AG04450 (cell line): ENCODE measurements around the gene AKR1C2. TPM values are rescaled to one million over a fixed set of nuclear protein-coding genes. Genes with fewer than 3 reads are reported as not detected.
"Not testable (repeated sequence)": the region's sequence is repeated elsewhere in the genome, so short reads cannot be mapped to it uniquely, and the experiment has no call there.

Source experiments
- CTCF ChIA-PET: fragments of 300-600, 350-600 bp; formaldehyde crosslinking; extraction: SDS; loops from one replicate; lab custom pipeline; 2022; ENCODE audit warnings: antibody characterized with exemption, inconsistent platforms; lab: Charles Lee
- POLR2A ChIA-PET: fragments of 350-600 bp; formaldehyde crosslinking; extraction: SDS; loops from one replicate; lab custom pipeline; 2021; ENCODE audit warnings: antibody characterized with exemption, inconsistent platforms; lab: Yijun Ruan, JAX
- DNase-seq: peaks from one replicate; pipeline ENCODE4 v3.0.0-alpha.2; 2011; ENCODE audit warnings: low read depth, low spot score
- H3K27ac ChIP-seq: one replicate; pipeline ENCODE4 v1.5.1; 2012; ENCODE audit warnings: low read depth, low read length, control low read depth
- H3K27me3 ChIP-seq: one replicate; pipeline ENCODE4 v1.6.0; 2012; ENCODE audit warnings: low read length; ENCODE audit not compliant: control insufficient read depth, insufficient read depth
- H3K4me3 ChIP-seq: 2 replicates; pipeline ENCODE4 v1.5.1; 2011; ENCODE audit warnings: mild to moderate bottlenecking, low read depth, low read length, control low read depth
- H3K9me3 ChIP-seq: 2 replicates; pipeline ENCODE4 v1.5.1; 2012; ENCODE audit warnings: low read length; ENCODE audit not compliant: control insufficient read depth, insufficient read depth
- CTCF ChIP-seq: IDR thresholded peaks from 2 replicates; pipeline ENCODE4 v1.5.1; 2011; ENCODE audit warnings: low read depth, low read length, control low read depth, inconsistent platforms
- polyA plus RNA-seq: library from polyadenylated mRNA; depleted of rRNA; stranded (reverse); fragments of >200 nt; gene quantifications from 2 replicates; pipeline ENCODE4 v1.2.3, GENCODE V29; 2011

AKR1C2 gene
- polyA plus RNA-seq, 1 experiment, result 16.3 TPM

DNA sequence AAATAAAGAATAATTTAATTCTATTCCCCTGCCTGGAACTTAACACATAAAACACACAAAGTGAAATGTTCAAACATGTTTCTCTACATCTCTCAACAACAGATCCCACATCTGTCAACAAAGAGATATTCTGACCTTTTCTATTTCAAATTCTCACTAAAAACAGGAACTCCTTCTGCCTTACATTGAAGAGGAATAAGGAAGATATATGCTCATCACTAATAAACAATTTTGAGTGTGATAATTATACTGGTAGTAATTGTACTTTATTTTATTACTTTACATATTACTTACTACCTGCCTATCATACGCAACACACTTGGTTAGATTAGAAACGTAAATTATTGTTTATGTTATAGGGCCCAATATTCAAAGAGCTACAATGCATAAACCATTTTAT, 13.4 kb downstream of the AKR1C2 start:
- H3K9me3 ChIP-seq, result no peaks in the 10 kb centered on the region
- no peak for DNase-seq
- CTCF ChIA-PET, result interaction anchor here (2.7 kb wide), 1 partner anchor 140 kb away, joined by 11 read pairs; no protein-coding TSS in a partner anchor
- no peak for TF ChIP-seq CTCF
- no peak overlapping the region for H3K4me3 ChIP-seq
- H3K27ac ChIP-seq, result no peak overlapping the region
- POLR2A ChIA-PET, result no interaction called here
- H3K27me3 ChIP-seq, result no peaks in the 10 kb centered on the region

GRCh38 chr10:4988000-4988641, 15.5 kb downstream of the AKR1C2 start:
- DNase-seq, H3K9me3 ChIP-seq, POLR2A ChIA-PET, H3K27me3 ChIP-seq, H3K4me3 ChIP-seq, H3K27ac ChIP-seq: not testable (repeated sequence)
- CTCF ChIA-PET, result interaction anchor here (0.9 to 2.7 kb wide), 2 partner anchors 138 to 174 kb away, joined by 3 to 11 read pairs; no protein-coding TSS in a partner anchor

- no peak for DNase-seq
- Histone ChIP-seq H3K27ac (no peak overlapping the region), H3K9me3 (no peaks in the 10 kb centered on the region), H3K4me3 (no peak overlapping the region), H3K27me3 (no peaks in the 10 kb centered on the region)
- CTCF ChIA-PET, result interaction anchor here (1.2 to 2.6 kb wide), 3 partner anchors 109 to 170 kb away, joined by 4 to 18 read pairs (median 5); partner anchors contain the start of gene AKR1C3
- no peak for TF ChIP-seq CTCF
- POLR2A ChIA-PET, result interaction anchor here (1.0 kb wide), 1 partner anchor 22 kb away, joined by 3 read pairs; the partner anchor contains the start of gene AKR1C1
Observed at GRCh38 chr10:4984971-4985594, 18.6 kb downstream of the AKR1C2 start.

- H3K27me3 ChIP-seq, result no peaks in the 10 kb centered on the region
- H3K27ac ChIP-seq, result no peak overlapping the region
- ChIA-PET POLR2A (interaction anchor here (1.0 kb wide), 1 partner anchor 21 kb away, joined by 3 read pairs; the partner anchor contains the start of gene AKR1C1), CTCF (interaction anchor here (1.2 to 2.6 kb wide), 3 partner anchors 110 to 169 kb away, joined by 4 to 18 read pairs (median 5); partner anchors contain the start of gene AKR1C3)
- no peak overlapping the region for H3K4me3 ChIP-seq
- TF ChIP-seq CTCF, result no peak
- no peak for DNase-seq
- no peaks in the 10 kb centered on the region for H3K9me3 ChIP-seq
Observed at GRCh38 chr10:4984223-4984622, 19.4 kb downstream of the AKR1C2 start.

DNA sequence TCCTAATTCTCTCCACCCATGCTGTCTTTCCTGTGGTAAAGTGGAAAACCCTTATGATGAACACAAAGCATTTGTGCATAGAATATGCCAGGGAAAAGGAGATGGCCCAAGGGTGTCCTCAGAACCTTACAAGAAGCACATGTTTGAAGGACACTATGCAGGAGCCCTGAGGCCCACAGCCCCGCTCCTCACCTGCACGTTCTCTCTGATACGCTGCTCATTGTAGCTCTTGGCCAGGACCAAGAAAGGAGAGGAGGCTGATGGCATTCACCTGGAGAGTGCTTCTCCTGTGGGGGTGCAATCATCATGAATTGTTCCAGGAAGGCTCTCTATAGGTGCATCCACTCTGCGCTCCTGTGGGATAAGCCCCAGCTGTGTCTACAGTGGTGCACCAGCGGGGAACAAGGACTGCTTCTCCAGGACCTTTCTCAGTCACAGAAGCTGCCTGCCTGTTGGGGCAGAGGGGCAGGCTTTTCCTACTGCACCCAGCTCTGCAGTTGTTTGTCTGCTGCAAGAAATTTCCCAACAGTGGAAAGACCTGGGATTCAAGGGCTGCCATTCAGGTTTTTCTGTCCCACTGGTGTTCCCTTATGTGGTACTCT, 19.9 kb downstream of the AKR1C2 start:
- no peaks in the 10 kb centered on the region for H3K9me3 ChIP-seq
- H3K4me3 ChIP-seq, result no peak overlapping the region
- ChIA-PET POLR2A (interaction anchor here (0.9 kb wide), 1 partner anchor 134 kb away, joined by 3 read pairs; no protein-coding TSS in a partner anchor), CTCF (interaction anchor here (1.5 to 2.6 kb wide), 2 partner anchors 134 to 169 kb away, joined by 4 to 18 read pairs; no protein-coding TSS in a partner anchor)
- no peak overlapping the region for H3K27ac ChIP-seq
- no peaks in the 10 kb centered on the region for H3K27me3 ChIP-seq
- DNase-seq, result no peak
- TF ChIP-seq CTCF, result no peak
